OCI-LY1 (cell line): Measurements from ENCODE around the gene CTBP2.

Source experiments
- H2AFZ ChIP-seq: fragments of 200-600 bp; sonication (generic), shearing (Covaris generic); 2 replicates; pipeline ENCODE4 v1.6.0; 2014; ENCODE audit warnings: antibody characterized with exemption, mild to moderate bottlenecking, low read length
- H3F3A ChIP-seq: fragments of 200-600 bp; sonication (generic), shearing (Covaris generic); 2 replicates; pipeline ENCODE4 v1.6.0; 2014; ENCODE audit warnings: mild to moderate bottlenecking, antibody characterized with exemption, low read length, moderate library complexity; ENCODE audit not compliant: insufficient read depth
- H3K27ac ChIP-seq: fragments of 200-600 bp; sonication (generic); 2 replicates; pipeline ENCODE4 v1.5.1; 2014; ENCODE audit warnings: low read length, mixed run types, mild to moderate bottlenecking, low read depth; ENCODE audit not compliant: poor library complexity, severe bottlenecking
- H3K27me3 ChIP-seq: fragments of 200-600 bp; sonication (generic); 2 replicates; pipeline ENCODE4 v1.6.0; 2014; ENCODE audit warnings: antibody characterized with exemption, mild to moderate bottlenecking, low read length, moderate library complexity; ENCODE audit not compliant: insufficient read depth
- H3K36me3 ChIP-seq: fragments of 200-600 bp; sonication (generic); 2 replicates; pipeline ENCODE4 v1.6.1; 2014; ENCODE audit warnings: mild to moderate bottlenecking, antibody characterized with exemption, low read length, moderate library complexity, mixed read lengths; ENCODE audit not compliant: insufficient read depth
- H3K4me1 ChIP-seq: fragments of 200-600 bp; sonication (generic); 2 replicates; pipeline ENCODE4 v1.5.1; 2014; ENCODE audit warnings: mild to moderate bottlenecking, low read length, moderate library complexity; ENCODE audit not compliant: insufficient read depth, severe bottlenecking
- H3K4me2 ChIP-seq: fragments of 200-600 bp; sonication (generic), shearing (Covaris generic); 2 replicates; pipeline ENCODE4 v1.6.1; 2014; ENCODE audit warnings: low read length
- H3K4me3 ChIP-seq: fragments of 200-600 bp; sonication (generic); 2 replicates; pipeline ENCODE4 v1.5.1; 2014; ENCODE audit warnings: low read length, low read depth, mild to moderate bottlenecking, mixed read lengths; ENCODE audit not compliant: poor library complexity, severe bottlenecking
- H3K79me2 ChIP-seq: fragments of 200-600 bp; shearing (Covaris generic); 2 replicates; pipeline ENCODE4 v1.6.1; 2016; ENCODE audit warnings: mixed run types, low read length, mixed read lengths; ENCODE audit not compliant: insufficient read depth
- H3K9ac ChIP-seq: fragments of 200-600 bp; sonication (generic), shearing (Covaris generic); 2 replicates; pipeline ENCODE4 v1.6.1; 2014; ENCODE audit warnings: mild to moderate bottlenecking, low read length, mixed read lengths
- H3K9me2 ChIP-seq: fragments of 200-600 bp; sonication (generic), shearing (Covaris generic); 2 replicates; pipeline ENCODE4 v1.6.1; 2014; ENCODE audit warnings: low read depth, mild to moderate bottlenecking, low read length, mixed read lengths
- H3K9me3 ChIP-seq: fragments of 200-600 bp; shearing (Covaris generic); 2 replicates; pipeline ENCODE4 v1.6.1; 2014; ENCODE audit warnings: low read length, mixed read lengths
- H4K20me1 ChIP-seq: fragments of 200-600 bp; sonication (generic), shearing (Covaris generic); 2 replicates; pipeline ENCODE4 v1.6.0; 2016; ENCODE audit warnings: mild to moderate bottlenecking, low read length; ENCODE audit not compliant: insufficient read depth
- CTCF ChIP-seq: fragments of 200-600 bp; sonication (generic), shearing (Covaris generic); IDR thresholded peaks from 2 replicates; pipeline ENCODE4 v1.5.1; 2017; ENCODE audit warnings: mild to moderate bottlenecking, antibody characterized with exemption, low read length, moderate library complexity, mixed read lengths
- EZH2 ChIP-seq: fragments of 200-600 bp; sonication (generic), shearing (Covaris generic); IDR thresholded peaks from 2 replicates; pipeline ENCODE4 v1.8.0; 2017; ENCODE audit warnings: borderline replicate concordance, mixed run types, mild to moderate bottlenecking, antibody characterized with exemption, low read length, moderate library complexity, mixed read lengths

The CTBP2 gene

GRCh38 chr10:125057158-125058001, 103.0 kb downstream of the CTBP2 start:
- Histone ChIP-seq H3K27me3 (peaks cover 7% of the 10 kb centered on the region), H3K36me3 (no peaks in the 10 kb centered on the region), H3K4me3 (no peak overlapping the region), H3K4me1 (peaks cover 11% of the 10 kb centered on the region), H3K4me2 (no peak overlapping the region), H3K79me2 (no peaks in the 10 kb centered on the region), H2AFZ (no peak overlapping the region), H3F3A (no peaks in the 10 kb centered on the region), H3K9ac (no peak overlapping the region), H3K9me3 (no peaks in the 10 kb centered on the region), H3K27ac (no peak overlapping the region), H4K20me1 (no peaks in the 10 kb centered on the region), H3K9me2 (no peaks in the 10 kb centered on the region)
- TF ChIP-seq EZH2 (no peak), CTCF (no peak)

- no peaks in the 10 kb centered on the region for H4K20me1 ChIP-seq
- no peak overlapping the region for H3K9ac ChIP-seq
- no peaks in the 10 kb centered on the region for H3K36me3 ChIP-seq
- H3K4me2 ChIP-seq: no peak overlapping the region
- H3K4me1 ChIP-seq: peaks cover 2% of the 10 kb centered on the region
- no peak overlapping the region for H3K27ac ChIP-seq
- peaks cover 11% of the 10 kb centered on the region for H3K27me3 ChIP-seq
- H3F3A ChIP-seq: no peaks in the 10 kb centered on the region
- no peak overlapping the region for H2AFZ ChIP-seq
- no peak overlapping the region for H3K4me3 ChIP-seq
- no peak for TF ChIP-seq EZH2
- no peak for TF ChIP-seq CTCF
- no peaks in the 10 kb centered on the region for H3K9me2 ChIP-seq
- no peaks in the 10 kb centered on the region for H3K9me3 ChIP-seq
- H3K79me2 ChIP-seq: no peaks in the 10 kb centered on the region
Observed at GRCh38 chr10:125056161-125057132, 103.9 kb downstream of the CTBP2 start.

- Histone ChIP-seq H3K27me3 (peaks cover 11% of the 10 kb centered on the region), H3K9me2 (no peaks in the 10 kb centered on the region), H3K36me3 (no peaks in the 10 kb centered on the region), H3F3A (no peaks in the 10 kb centered on the region), H3K9ac (no peak overlapping the region), H3K27ac (no peak overlapping the region), H3K4me1 (no peaks in the 10 kb centered on the region), H3K4me2 (no peak overlapping the region), H3K4me3 (no peak overlapping the region), H4K20me1 (no peaks in the 10 kb centered on the region), H3K79me2 (no peaks in the 10 kb centered on the region), H2AFZ (no peak overlapping the region), H3K9me3 (no peaks in the 10 kb centered on the region)
- no peak for TF ChIP-seq EZH2
- no peak for TF ChIP-seq CTCF
Observed at GRCh38 chr10:125055446-125055845, 104.9 kb downstream of the CTBP2 start.
